Mammary epithelial cell (primary cell): ENCODE data around the gene S1PR4.

ENCODE experiments used
- EZH2 ChIP-seq: IDR thresholded peaks from 2 replicates; pipeline ENCODE4 v1.6.1; 2012; ENCODE audit warnings: low read length, inconsistent platforms, borderline replicate concordance
- TF ChIP-seq, protein P1 (sequence below), 2 donors: IDR thresholded peaks in 1 of 2; conservative IDR thresholded peaks in 1 of 2; 2 replicates each; pipeline ENCODE4 v1.5.1; 2011 to 2012; ENCODE audit warnings: inconsistent platforms in 2 of 2, low read length in 2 of 2, mild to moderate bottlenecking in 2 of 2, control low read depth in 1 of 2, low read depth in 1 of 2; ENCODE audit not compliant: insufficient read depth in 1 of 2; ENCODE audit errors: extremely low read depth in 1 of 2

DNA sequence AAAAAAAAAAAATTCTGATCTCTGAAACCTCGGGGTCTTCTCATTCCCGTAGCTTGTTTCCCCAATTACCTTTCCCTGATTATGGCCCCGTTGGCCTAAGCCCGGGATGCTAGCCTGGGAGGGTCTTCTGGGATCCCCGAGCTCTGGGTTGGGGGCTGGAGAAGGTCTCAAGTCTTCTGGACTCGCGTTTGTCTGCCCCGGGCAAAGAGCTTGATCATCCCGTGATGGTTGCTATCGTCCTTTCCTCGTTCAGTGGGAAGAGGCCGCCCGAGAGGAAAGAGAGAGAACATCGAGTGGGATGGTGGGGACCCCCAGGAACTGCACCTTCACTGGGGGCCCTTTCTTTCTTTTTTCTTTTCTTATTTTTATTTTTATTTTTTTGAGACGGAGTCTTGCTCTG, 40.3 kb upstream of the S1PR4 start:
- TF ChIP-seq, protein P1, sequence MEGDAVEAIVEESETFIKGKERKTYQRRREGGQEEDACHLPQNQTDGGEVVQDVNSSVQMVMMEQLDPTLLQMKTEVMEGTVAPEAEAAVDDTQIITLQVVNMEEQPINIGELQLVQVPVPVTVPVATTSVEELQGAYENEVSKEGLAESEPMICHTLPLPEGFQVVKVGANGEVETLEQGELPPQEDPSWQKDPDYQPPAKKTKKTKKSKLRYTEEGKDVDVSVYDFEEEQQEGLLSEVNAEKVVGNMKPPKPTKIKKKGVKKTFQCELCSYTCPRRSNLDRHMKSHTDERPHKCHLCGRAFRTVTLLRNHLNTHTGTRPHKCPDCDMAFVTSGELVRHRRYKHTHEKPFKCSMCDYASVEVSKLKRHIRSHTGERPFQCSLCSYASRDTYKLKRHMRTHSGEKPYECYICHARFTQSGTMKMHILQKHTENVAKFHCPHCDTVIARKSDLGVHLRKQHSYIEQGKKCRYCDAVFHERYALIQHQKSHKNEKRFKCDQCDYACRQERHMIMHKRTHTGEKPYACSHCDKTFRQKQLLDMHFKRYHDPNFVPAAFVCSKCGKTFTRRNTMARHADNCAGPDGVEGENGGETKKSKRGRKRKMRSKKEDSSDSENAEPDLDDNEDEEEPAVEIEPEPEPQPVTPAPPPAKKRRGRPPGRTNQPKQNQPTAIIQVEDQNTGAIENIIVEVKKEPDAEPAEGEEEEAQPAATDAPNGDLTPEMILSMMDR (conservative IDR thresholded peaks at IDR 0.05 in 1 of 2, IDR thresholded peaks at IDR 0.05 in 1 of 2; ENCODE audit: extremely low read depth in 1 of 2, insufficient read depth in 1 of 2, low read depth in 1 of 2, low read length in 2 of 2): no peak
- no peak for TF ChIP-seq EZH2
